Measurements from ENCODE around the gene NTRK1.

The NTRK1 gene

DNA sequence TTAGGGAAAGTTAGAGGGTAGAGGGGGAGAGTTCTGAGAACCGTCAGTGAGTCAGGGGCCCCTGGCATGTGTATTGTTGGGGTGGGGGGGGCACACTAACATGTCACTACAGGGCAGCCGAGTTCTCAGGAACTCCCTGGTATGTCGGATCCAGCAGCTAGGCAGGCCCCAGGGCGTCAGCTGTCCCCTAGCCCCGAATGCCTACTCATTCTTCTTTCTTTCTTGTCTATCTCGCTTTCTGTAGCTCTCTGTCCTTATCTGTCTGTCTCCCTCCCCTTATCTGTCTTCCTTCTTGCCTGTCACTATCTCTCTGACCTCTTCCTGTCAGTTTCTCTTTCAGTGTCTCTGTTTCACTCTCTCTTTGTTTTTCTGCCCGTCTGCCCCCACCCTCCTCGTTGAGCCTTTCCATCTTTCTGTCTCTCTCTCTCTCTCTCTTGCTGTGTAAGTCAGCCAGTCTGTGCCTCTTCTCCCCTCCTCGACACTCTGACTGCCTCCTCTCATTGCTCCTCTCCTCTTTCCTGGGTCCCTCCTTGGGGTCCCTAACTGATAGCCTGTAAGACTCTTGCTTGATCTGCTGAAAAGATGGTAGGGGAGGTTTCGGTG lies 2.4 kb downstream of the NTRK1 start:
- no peaks in the 10 kb centered on the region for H3K9me3 ChIP-seq (ENCODE audit: control insufficient read depth, insufficient read depth, low read depth, low read length)
- no peaks in the 10 kb centered on the region for H3K36me3 ChIP-seq (ENCODE audit: control insufficient read depth in 2 of 2, insufficient read depth in 1 of 2, low read length in 2 of 2)
- H3K4me1 ChIP-seq (ENCODE audit: control insufficient read depth, insufficient read depth, low read length), result peaks cover 2% of the 10 kb centered on the region; the same call in 1 of the 2 replicates
- H3K4me3 ChIP-seq (ENCODE audit: low read depth, low read length), result no peak overlapping the region
- TF ChIP-seq ZBTB17 (tag by site-specific recombination; IDR thresholded peaks at IDR 0.05) (peak; percentile 55; the same call in 1 of the 2 replicates), PRDM1 (tag by site-specific recombination; IDR thresholded peaks at IDR 0.05) (peak; percentile 91), ZNF585B (tag by site-specific recombination; IDR thresholded peaks at IDR 0.05) (no peak), ZNF366 (tag by site-specific recombination; conservative IDR thresholded peaks at IDR 0.05) (0 out of 2 replicates have a peak, but pooled peaks have one; percentile 48), ZBTB20 (tag by site-specific recombination; IDR thresholded peaks at IDR 0.05) (peak; percentile 85)
- ChIA-PET CTCF (interaction anchor here (3.7 to 7.5 kb wide), 4 partner anchors 24 to 174 kb away, joined by 29 to 119 read pairs (median 82); no protein-coding TSS in a partner anchor), POLR2A (interaction anchor here (1.4 kb wide), 1 partner anchor 135 kb away, joined by 3 read pairs; the partner anchor contains the start of genes ISG20L2 and METTL25B)
- H3K27ac ChIP-seq (ENCODE audit: extremely low read depth, low read depth, low read length), result no peak overlapping the region

DNA sequence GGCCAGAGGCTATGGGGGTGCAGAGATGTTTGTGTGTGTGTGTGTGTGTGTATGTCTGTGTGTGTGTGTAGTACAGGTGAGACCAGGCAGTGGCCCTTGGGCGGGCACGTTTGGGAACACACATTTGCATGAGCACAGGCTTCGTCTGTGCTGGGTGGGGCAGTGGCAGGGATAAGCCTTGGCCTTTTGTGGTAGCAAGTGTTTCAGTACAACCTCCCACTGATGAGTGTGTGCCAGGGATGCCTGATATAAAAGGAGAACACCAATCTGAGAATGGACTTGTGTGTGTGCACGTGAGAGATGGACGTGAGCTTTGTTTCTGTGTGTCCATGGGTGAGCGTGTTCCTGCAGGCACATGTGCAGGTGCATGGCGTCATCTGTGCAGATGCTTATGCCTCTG lies 3.0 kb downstream of the NTRK1 start:
- H3K27ac ChIP-seq (ENCODE audit: extremely low read depth, low read depth, low read length), result no peak overlapping the region
- H3K9me3 ChIP-seq (ENCODE audit: control insufficient read depth, insufficient read depth, low read depth, low read length), result no peaks in the 10 kb centered on the region
- no peak overlapping the region for H3K4me3 ChIP-seq (ENCODE audit: low read depth, low read length)
- H3K36me3 ChIP-seq (ENCODE audit: control insufficient read depth in 2 of 2, insufficient read depth in 1 of 2, low read length in 2 of 2), result no peaks in the 10 kb centered on the region
- peaks cover 2% of the 10 kb centered on the region; the same call in 1 of the 2 replicates for H3K4me1 ChIP-seq (ENCODE audit: control insufficient read depth, insufficient read depth, low read length)
- ChIA-PET POLR2A (no interaction called here), CTCF (interaction anchor here (0.7 to 6.4 kb wide), 6 partner anchors 27 to 236 kb away, joined by 3 to 86 read pairs (median 11); no protein-coding TSS in a partner anchor)
- TF ChIP-seq ZSCAN4 (tag by site-specific recombination; IDR thresholded peaks at IDR 0.05) (0 out of 2 replicates have a peak, but pooled peaks have one; percentile 30), ZNF280C (tag by site-specific recombination; IDR thresholded peaks at IDR 0.05) (no peak)

GRCh38 chr1:156864796-156865195 lies 4.1 kb downstream of the NTRK1 start:
- Histone ChIP-seq H3K36me3 (ENCODE audit: control insufficient read depth in 2 of 2, insufficient read depth in 1 of 2, low read length in 2 of 2) (no peaks in the 10 kb centered on the region), H3K4me1 (ENCODE audit: control insufficient read depth, insufficient read depth, low read length) (peaks cover 2% of the 10 kb centered on the region; the same call in 1 of the 2 replicates), H3K4me3 (ENCODE audit: low read depth, low read length) (no peak overlapping the region), H3K9me3 (ENCODE audit: control insufficient read depth, insufficient read depth, low read depth, low read length) (no peaks in the 10 kb centered on the region), H3K27ac (ENCODE audit: extremely low read depth, low read depth, low read length) (no peak overlapping the region)
- ChIA-PET CTCF (interaction anchor here (1.5 to 2.5 kb wide), 3 partner anchors 25 to 28 kb away, joined by 3 to 19 read pairs (median 13); no protein-coding TSS in a partner anchor), POLR2A (no interaction called here)
- TF ChIP-seq ZNF155 (tag by site-specific recombination; IDR thresholded peaks at IDR 0.05), result no peak
- TF ChIP-seq ZBTB48 (tag by site-specific recombination; IDR thresholded peaks at IDR 0.05), result 0 out of 2 replicates have a peak, but pooled peaks have one; percentile 20
- TF ChIP-seq, protein P1, sequence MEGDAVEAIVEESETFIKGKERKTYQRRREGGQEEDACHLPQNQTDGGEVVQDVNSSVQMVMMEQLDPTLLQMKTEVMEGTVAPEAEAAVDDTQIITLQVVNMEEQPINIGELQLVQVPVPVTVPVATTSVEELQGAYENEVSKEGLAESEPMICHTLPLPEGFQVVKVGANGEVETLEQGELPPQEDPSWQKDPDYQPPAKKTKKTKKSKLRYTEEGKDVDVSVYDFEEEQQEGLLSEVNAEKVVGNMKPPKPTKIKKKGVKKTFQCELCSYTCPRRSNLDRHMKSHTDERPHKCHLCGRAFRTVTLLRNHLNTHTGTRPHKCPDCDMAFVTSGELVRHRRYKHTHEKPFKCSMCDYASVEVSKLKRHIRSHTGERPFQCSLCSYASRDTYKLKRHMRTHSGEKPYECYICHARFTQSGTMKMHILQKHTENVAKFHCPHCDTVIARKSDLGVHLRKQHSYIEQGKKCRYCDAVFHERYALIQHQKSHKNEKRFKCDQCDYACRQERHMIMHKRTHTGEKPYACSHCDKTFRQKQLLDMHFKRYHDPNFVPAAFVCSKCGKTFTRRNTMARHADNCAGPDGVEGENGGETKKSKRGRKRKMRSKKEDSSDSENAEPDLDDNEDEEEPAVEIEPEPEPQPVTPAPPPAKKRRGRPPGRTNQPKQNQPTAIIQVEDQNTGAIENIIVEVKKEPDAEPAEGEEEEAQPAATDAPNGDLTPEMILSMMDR (tag by site-specific recombination; IDR thresholded peaks at IDR 0.05), result peak; percentile 38; the same call in 1 of the 2 replicates

DNA sequence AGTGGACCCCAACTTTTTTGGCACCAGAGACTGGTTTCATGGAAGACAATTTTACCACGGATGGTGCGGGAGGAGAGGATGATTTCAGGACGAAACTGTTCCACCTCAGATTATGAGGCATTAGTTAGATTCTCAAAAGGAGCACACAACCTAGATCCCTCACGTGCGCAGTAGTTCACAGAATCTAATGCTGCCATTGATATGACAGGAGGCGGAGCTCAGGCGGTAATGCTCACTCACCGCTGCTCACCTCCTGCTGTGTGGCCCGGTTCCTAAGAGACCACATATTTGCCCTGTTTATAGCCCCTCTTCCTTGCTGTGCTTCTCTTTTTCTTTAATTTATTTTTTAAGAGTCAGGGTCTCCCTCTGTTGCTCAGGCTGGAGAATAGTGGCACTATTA lies 4.6 kb downstream of the NTRK1 start:
- ChIA-PET CTCF (interaction anchor here (0.6 to 2.5 kb wide), 4 partner anchors 7 to 29 kb away, joined by 3 to 19 read pairs (median 8); no protein-coding TSS in a partner anchor), POLR2A (no interaction called here)
- Histone ChIP-seq H3K4me3 (ENCODE audit: low read depth, low read length) (no peak overlapping the region), H3K27ac (ENCODE audit: extremely low read depth, low read depth, low read length) (no peak overlapping the region), H3K4me1 (ENCODE audit: control insufficient read depth, insufficient read depth, low read length) (peaks cover 1% of the 10 kb centered on the region; the same call in 1 of the 2 replicates), H3K9me3 (ENCODE audit: control insufficient read depth, insufficient read depth, low read depth, low read length) (no peaks in the 10 kb centered on the region), H3K36me3 (ENCODE audit: control insufficient read depth in 2 of 2, insufficient read depth in 1 of 2, low read length in 2 of 2) (no peaks in the 10 kb centered on the region)
- TF ChIP-seq ZNF560 (tag by site-specific recombination; IDR thresholded peaks at IDR 0.05; ENCODE audit: borderline replicate concordance), result no peak

Data from HEK293 (cell line).